SK-N-SH (cell line): ENCODE results near the gene CPNE4. TPM values are rescaled to one million over a fixed set of nuclear protein-coding genes. Genes with fewer than 3 reads are reported as not detected.

Source experiments
- CTCF ChIA-PET: fragments of 300-600, 350-600 bp; formaldehyde crosslinking; extraction: SDS; loops from one replicate; lab custom pipeline; 2021; lab: Yijun Ruan, JAX
- POLR2A ChIA-PET: fragments of 350-600 bp; sonication (Branson Sonifier 250); formaldehyde crosslinking; extraction: SDS; loops from one replicate; lab custom pipeline; 2020; ENCODE audit warnings: antibody characterized with exemption, inconsistent platforms; lab: Yijun Ruan, JAX
- DNase-seq: peaks from one replicate; pipeline ENCODE4 v3.0.0; 2012
- H2AFZ ChIP-seq: fragments of 200-600 bp; sonication (generic); 2 replicates; pipeline ENCODE4 v1.8.1; 2016; ENCODE audit warnings: antibody characterized with exemption, mild to moderate bottlenecking, low read depth
- H3F3A ChIP-seq: fragments of 200-600 bp; sonication (generic); replicated peaks from 2 replicates; pipeline ENCODE3; 2016; ENCODE audit warnings: antibody characterized with exemption, mild to moderate bottlenecking; ENCODE audit not compliant: insufficient read depth
- H3K27ac ChIP-seq, 2 experiments: fragments of 200-500 bp in 1 of 2; fragments of 200-600 bp in 1 of 2; sonication (Bioruptor generic) in 1 of 2; sonication (generic), shearing (Covaris generic) in 1 of 2; 2 replicates each; pipeline versions ENCODE4 v1.5.1 to v1.6.1; 2014 to 2016; ENCODE audit warnings: low read depth in 2 of 2, inconsistent platforms in 1 of 2, low read length in 1 of 2, mild to moderate bottlenecking in 1 of 2, mixed read lengths in 1 of 2
- H3K27me3 ChIP-seq: fragments of 200-600 bp; sonication (generic), shearing (Covaris generic); 2 replicates; pipeline ENCODE4 v1.6.1; 2016; ENCODE audit warnings: mixed run types; ENCODE audit not compliant: insufficient read depth
- H3K36me3 ChIP-seq, 2 experiments: fragments of 200-500 bp in 1 of 2; fragments of 200-600 bp in 1 of 2; sonication (Bioruptor generic) in 1 of 2; sonication (generic) in 1 of 2; replicated peaks in 1 of 2; 2 replicates each; pipeline versions ENCODE3 to v1.5.1; 2014 to 2016; ENCODE audit warnings: low read length in 1 of 2, mild to moderate bottlenecking in 1 of 2; ENCODE audit not compliant: insufficient read depth in 2 of 2, control insufficient read depth in 1 of 2
- H3K4me1 ChIP-seq, 2 experiments: fragments of 200-500 bp in 1 of 2; fragments of 200-600 bp in 1 of 2; sonication (Bioruptor generic) in 1 of 2; sonication (generic), shearing (Covaris generic) in 1 of 2; 2 replicates each; pipeline versions ENCODE4 v1.5.1 to v1.6.1; 2014 to 2016; ENCODE audit warnings: low read depth in 1 of 2, low read length in 1 of 2, mixed run types in 1 of 2; ENCODE audit not compliant: insufficient read depth in 2 of 2, control insufficient read depth in 1 of 2
- H3K4me2 ChIP-seq: fragments of 200-600 bp; sonication (generic), shearing (Covaris generic); 2 replicates; pipeline ENCODE4 v1.6.1; 2017; ENCODE audit warnings: mixed run types
- H3K4me3 ChIP-seq, 2 experiments: fragments of 200-500 bp in 1 of 2; fragments of 200-600 bp in 1 of 2; sonication (Bioruptor generic) in 1 of 2; sonication (generic), shearing (Covaris generic) in 1 of 2; 2 replicates each; pipeline versions ENCODE4 v1.5.1 to v1.8.1; 2014 to 2016; ENCODE audit warnings: low read depth in 2 of 2, inconsistent platforms in 1 of 2, low read length in 1 of 2, mild to moderate bottlenecking in 1 of 2, mixed read lengths in 1 of 2, moderate library complexity in 1 of 2
- H3K79me2 ChIP-seq: fragments of 200-600 bp; sonication (generic); 2 replicates; pipeline ENCODE4 v1.8.1; 2017; ENCODE audit warnings: mild to moderate bottlenecking; ENCODE audit not compliant: insufficient read depth
- H3K9ac ChIP-seq: fragments of 200-600 bp; sonication (generic); 2 replicates; pipeline ENCODE4 v1.6.1; 2017; ENCODE audit warnings: mixed run types
- H3K9me2 ChIP-seq: fragments of 200-600 bp; sonication (generic); 2 replicates; pipeline ENCODE4 v1.6.1; 2017; ENCODE audit warnings: mixed run types
- H3K9me3 ChIP-seq: fragments of 200-600 bp; sonication (generic); 2 replicates; pipeline ENCODE4 v1.6.1; 2017; ENCODE audit warnings: mixed run types, mild to moderate bottlenecking, moderate library complexity
- H4K20me1 ChIP-seq: fragments of 200-600 bp; sonication (generic); 2 replicates; pipeline ENCODE4 v1.6.1; 2017; ENCODE audit warnings: mild to moderate bottlenecking, mixed run types; ENCODE audit not compliant: insufficient read depth
- CHD2 ChIP-seq: fragments of 150-350 bp; IDR thresholded peaks from 2 replicates; pipeline ENCODE4 v1.6.1; 2018; ENCODE audit warnings: low read length; ENCODE audit not compliant: partially characterized antibody
- FOSL2 ChIP-seq: IDR thresholded peaks from 2 replicates; pipeline ENCODE4 v1.4.0; 2012; ENCODE audit warnings: low read depth, mild to moderate bottlenecking, moderate library complexity, borderline replicate concordance
- FOXJ3 ChIP-seq: sonication (generic); formaldehyde crosslinking; IDR thresholded peaks from 2 replicates; pipeline ENCODE4 v1.5.1; 2020; ENCODE audit warnings: mild to moderate bottlenecking, missing genetic modification reagents
- FOXM1 ChIP-seq: IDR thresholded peaks from 2 replicates; pipeline ENCODE4 v1.4.0; 2012; ENCODE audit warnings: low read depth, mild to moderate bottlenecking
- GABPA ChIP-seq: IDR thresholded peaks from 2 replicates; pipeline ENCODE4 v1.4.0; 2012; ENCODE audit warnings: low read depth, mild to moderate bottlenecking
- GATA2 ChIP-seq: sonication (generic); formaldehyde crosslinking; IDR thresholded peaks from 2 replicates; pipeline ENCODE4 v1.5.0; 2020; ENCODE audit warnings: mild to moderate bottlenecking, missing genetic modification reagents
- MAX ChIP-seq: IDR thresholded peaks from 2 replicates; pipeline ENCODE4 v1.4.0; 2012; ENCODE audit warnings: low read depth
- NFIC ChIP-seq: IDR thresholded peaks from 2 replicates; pipeline ENCODE4 v1.4.0; 2012; ENCODE audit warnings: borderline replicate concordance
- RAD21 ChIP-seq: IDR thresholded peaks from 2 replicates; pipeline ENCODE4 v1.6.1; 2012; ENCODE audit warnings: mild to moderate bottlenecking, low read length
- RCOR1 ChIP-seq: fragments of 150-350 bp; IDR thresholded peaks from 2 replicates; pipeline ENCODE4 v1.6.1; 2017; ENCODE audit warnings: antibody characterized with exemption, low read length
- REST ChIP-seq: IDR thresholded peaks from 2 replicates; pipeline ENCODE4 v1.6.1; 2012; ENCODE audit warnings: mild to moderate bottlenecking, low read depth, low read length, moderate library complexity
- RFX5 ChIP-seq: IDR thresholded peaks from 2 replicates; pipeline ENCODE4 v1.6.1; 2012; ENCODE audit warnings: mild to moderate bottlenecking, improper control_type of control experiment, low read length
- RXRA ChIP-seq: IDR thresholded peaks from 2 replicates; pipeline ENCODE4 v1.4.0; 2012; ENCODE audit warnings: low read depth, mild to moderate bottlenecking, borderline replicate concordance
- SIN3A ChIP-seq: IDR thresholded peaks from 2 replicates; pipeline ENCODE4 v1.6.1; 2012; ENCODE audit warnings: low read depth, mild to moderate bottlenecking, low read length, moderate library complexity, borderline replicate concordance
- SMC3 ChIP-seq: IDR thresholded peaks from 2 replicates; pipeline ENCODE4 v1.6.1; 2012; ENCODE audit warnings: low read depth, low read length, improper control_type of control experiment
- TAF1 ChIP-seq: IDR thresholded peaks from 2 replicates; pipeline ENCODE4 v1.6.1; 2012; ENCODE audit warnings: low read depth, mild to moderate bottlenecking, low read length, moderate library complexity, borderline replicate concordance
- TCF12 ChIP-seq: IDR thresholded peaks from 2 replicates; pipeline ENCODE4 v1.4.0; 2012
- TEAD4 ChIP-seq: IDR thresholded peaks from 2 replicates; pipeline ENCODE4 v1.4.0; 2012; ENCODE audit warnings: mild to moderate bottlenecking, borderline replicate concordance; ENCODE audit not compliant: insufficient read depth
- YY1 ChIP-seq: IDR thresholded peaks from 2 replicates; pipeline ENCODE4 v1.4.0; 2012; ENCODE audit warnings: low read depth, mild to moderate bottlenecking
- WGBS: methylation state at CpG from one replicate; pipeline ENCODE4 v1.1.6; 2017; ENCODE audit warnings: low lambda C conversion rate; 5-methylcytosine and 5-hydroxymethylcytosine counted together
- polyA plus RNA-seq, 3 experiments: library from polyadenylated mRNA; depleted of rRNA; stranded (reverse); fragments of >200 nt; gene quantifications; 2 replicates each; pipeline ENCODE4 v1.2.3, GENCODE V29; 2012
- TF ChIP-seq, protein P1 (sequence below): fragments of 200-600 bp; sonication (generic); IDR thresholded peaks from 2 replicates; pipeline ENCODE4 v1.6.1; 2017; ENCODE audit warnings: antibody characterized with exemption, mild to moderate bottlenecking, moderate library complexity

The CPNE4 gene
- polyA plus RNA-seq, 1 of the 3 experiments (the other 2 are of a cell fraction), result not detected

DNA sequence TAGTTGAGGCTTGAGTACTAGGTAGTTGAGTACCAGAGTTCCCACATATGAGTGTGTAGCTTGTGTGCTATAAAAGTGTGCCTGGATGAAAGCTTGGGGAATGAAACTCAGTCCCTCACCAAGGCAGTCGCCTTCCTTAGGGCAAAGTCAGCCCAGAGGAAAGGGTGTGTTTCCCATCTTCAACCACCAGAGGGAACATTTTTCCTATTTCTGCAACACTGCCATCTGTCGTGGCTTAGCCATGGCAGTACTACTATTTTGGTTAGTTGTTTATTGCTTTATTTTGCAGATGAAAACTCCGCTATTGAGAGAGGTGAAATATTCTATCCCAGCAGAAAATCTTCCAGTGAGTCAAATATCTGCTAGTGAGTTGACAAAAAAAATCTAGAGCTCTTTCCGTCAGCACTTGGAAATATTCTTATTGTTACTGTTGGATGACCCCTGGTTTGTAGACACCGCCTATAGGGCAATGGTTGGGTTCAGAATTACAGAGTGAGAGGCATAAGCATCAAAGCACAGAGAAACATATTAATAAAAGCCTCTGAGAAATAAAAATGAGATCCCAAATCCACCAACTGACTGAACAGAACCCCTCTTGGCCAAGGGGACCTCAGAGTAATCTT is 239.9 kb downstream of the CPNE4 start:
- TF ChIP-seq FOXM1 (no peak), TAF1 (no peak), SMC3 (peak; percentile 92), RAD21 (peak; percentile 90), FOXJ3 (CRISPR knock-in tag) (no peak)
- TF ChIP-seq, protein P1, sequence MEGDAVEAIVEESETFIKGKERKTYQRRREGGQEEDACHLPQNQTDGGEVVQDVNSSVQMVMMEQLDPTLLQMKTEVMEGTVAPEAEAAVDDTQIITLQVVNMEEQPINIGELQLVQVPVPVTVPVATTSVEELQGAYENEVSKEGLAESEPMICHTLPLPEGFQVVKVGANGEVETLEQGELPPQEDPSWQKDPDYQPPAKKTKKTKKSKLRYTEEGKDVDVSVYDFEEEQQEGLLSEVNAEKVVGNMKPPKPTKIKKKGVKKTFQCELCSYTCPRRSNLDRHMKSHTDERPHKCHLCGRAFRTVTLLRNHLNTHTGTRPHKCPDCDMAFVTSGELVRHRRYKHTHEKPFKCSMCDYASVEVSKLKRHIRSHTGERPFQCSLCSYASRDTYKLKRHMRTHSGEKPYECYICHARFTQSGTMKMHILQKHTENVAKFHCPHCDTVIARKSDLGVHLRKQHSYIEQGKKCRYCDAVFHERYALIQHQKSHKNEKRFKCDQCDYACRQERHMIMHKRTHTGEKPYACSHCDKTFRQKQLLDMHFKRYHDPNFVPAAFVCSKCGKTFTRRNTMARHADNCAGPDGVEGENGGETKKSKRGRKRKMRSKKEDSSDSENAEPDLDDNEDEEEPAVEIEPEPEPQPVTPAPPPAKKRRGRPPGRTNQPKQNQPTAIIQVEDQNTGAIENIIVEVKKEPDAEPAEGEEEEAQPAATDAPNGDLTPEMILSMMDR, result peak; percentile 77
- Histone ChIP-seq H3K27me3 (no peaks in the 10 kb centered on the region), H2AFZ (no peak overlapping the region), H3K27ac (no peak overlapping the region), H3K9me2 (no peaks in the 10 kb centered on the region), H3K79me2 (no peaks in the 10 kb centered on the region), H3K4me2 (no peak overlapping the region), H3K4me1 (peaks cover 0 to 15% of the 10 kb centered on the region in 2 experiments; a peak in 1 of 4 replicates), H3K9me3 (no peaks in the 10 kb centered on the region), H4K20me1 (no peaks in the 10 kb centered on the region), H3K4me3 (no peak overlapping the region; a peak in 1 of 4 replicates), H3F3A (no peaks in the 10 kb centered on the region), H3K36me3 (no peaks in the 10 kb centered on the region), H3K9ac (no peak overlapping the region)
- DNase-seq, result peak; percentile 40
- CTCF ChIA-PET, result interaction anchor here (0.6 to 6.9 kb wide), 64 partner anchors 10 to 1522 kb away, joined by 3 to 131 read pairs (median 4); partner anchors contain the start of gene CPNE4
- 37% methylated on average over 5 of the region's 5 CpGs for WGBS
- POLR2A ChIA-PET, result no interaction called here

- Histone ChIP-seq H3K4me2 (no peak overlapping the region), H2AFZ (no peak overlapping the region), H3K9me2 (no peaks in the 10 kb centered on the region), H3K9ac (no peak overlapping the region), H3K79me2 (no peaks in the 10 kb centered on the region), H3K36me3 (no peaks in the 10 kb centered on the region), H3K27me3 (no peaks in the 10 kb centered on the region), H3K4me3 (no peak overlapping the region), H3F3A (no peaks in the 10 kb centered on the region), H3K4me1 (peaks cover 0 to 15% of the 10 kb centered on the region in 2 experiments; a peak in 1 of 4 replicates), H3K9me3 (no peaks in the 10 kb centered on the region), H4K20me1 (no peaks in the 10 kb centered on the region), H3K27ac (no peak overlapping the region)
- CTCF ChIA-PET, result interaction anchor here (0.7 to 6.9 kb wide), 21 partner anchors 13 to 760 kb away, joined by 3 to 131 read pairs (median 6); partner anchors contain the start of gene CPNE4
- no peak for TF ChIP-seq RFX5
- no peak for TF ChIP-seq FOXJ3 (CRISPR knock-in tag)
- TF ChIP-seq MAX, result no peak
- no peak for TF ChIP-seq REST
- TF ChIP-seq RCOR1, result no peak
- TF ChIP-seq RXRA, result no peak
- no peak for TF ChIP-seq NFIC
- no peak for TF ChIP-seq GABPA
- no peak for TF ChIP-seq TAF1
- no peak for TF ChIP-seq SIN3A
- no peak for TF ChIP-seq TEAD4
- TF ChIP-seq FOSL2, result no peak
- no peak for TF ChIP-seq YY1
- no peak for TF ChIP-seq GATA2 (CRISPR knock-in tag)
- TF ChIP-seq CHD2, result no peak
- TF ChIP-seq TCF12, result no peak
- POLR2A ChIA-PET, result no interaction called here
- DNase-seq, result no peak
Measured at GRCh38 chr3:131793870-131794269, 240.9 kb downstream of the CPNE4 start.
